HG03460 (cell line): Measurements from ENCODE around the gene VPS26A.
"Not testable (repeated sequence)": the region's sequence is repeated elsewhere in the genome, so short reads cannot be mapped to it uniquely, and the experiment has no call there.

Source experiments
- ATAC-seq: cut with Tn5 transposase; IDR thresholded peaks from one replicate; pipeline ENCODE4 v1.9.1; 2021; ENCODE audit not compliant: unreplicated experiment

VPS26A gene

DNA sequence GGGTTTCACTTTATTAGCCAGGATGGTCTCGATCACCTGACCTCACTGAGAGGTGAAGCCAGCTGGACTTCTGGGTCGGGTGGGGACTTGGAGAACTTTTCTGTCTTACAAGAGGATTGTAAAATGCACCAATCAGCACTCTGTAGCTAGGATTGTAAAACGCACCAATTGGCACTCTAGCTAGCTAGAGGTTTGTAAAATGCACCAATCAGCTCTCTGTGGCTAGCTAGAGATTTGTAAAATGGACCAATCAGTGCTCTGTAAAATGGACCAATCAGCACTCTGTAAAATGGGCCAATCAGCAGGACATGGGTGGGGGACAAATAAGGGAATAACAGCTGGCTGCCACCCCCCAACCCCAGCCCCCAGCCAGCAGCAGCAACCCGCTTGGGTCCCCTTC is 51.3 kb downstream of the VPS26A start:
- ATAC-seq, result not testable (repeated sequence)

DNA sequence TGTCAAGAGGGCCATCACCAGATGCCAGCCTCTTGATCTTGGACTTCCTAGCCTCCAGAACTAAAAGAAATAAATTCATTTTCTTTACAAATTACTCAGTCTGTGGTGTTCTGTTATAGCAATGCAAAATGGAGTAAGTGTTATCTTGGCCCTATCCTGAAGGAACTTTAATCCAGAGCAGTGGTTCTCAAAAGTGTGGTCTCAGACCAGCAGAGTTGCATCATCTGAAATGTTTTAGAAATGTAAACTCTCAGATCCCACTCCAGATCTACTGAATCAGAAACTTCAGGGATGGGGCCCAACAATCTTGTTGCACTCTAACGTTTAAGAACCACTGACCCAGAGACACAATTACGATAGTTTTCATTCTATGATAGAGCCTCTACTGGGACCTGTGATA is 52.8 kb downstream of the VPS26A start:
- ATAC-seq, result no peak

DNA sequence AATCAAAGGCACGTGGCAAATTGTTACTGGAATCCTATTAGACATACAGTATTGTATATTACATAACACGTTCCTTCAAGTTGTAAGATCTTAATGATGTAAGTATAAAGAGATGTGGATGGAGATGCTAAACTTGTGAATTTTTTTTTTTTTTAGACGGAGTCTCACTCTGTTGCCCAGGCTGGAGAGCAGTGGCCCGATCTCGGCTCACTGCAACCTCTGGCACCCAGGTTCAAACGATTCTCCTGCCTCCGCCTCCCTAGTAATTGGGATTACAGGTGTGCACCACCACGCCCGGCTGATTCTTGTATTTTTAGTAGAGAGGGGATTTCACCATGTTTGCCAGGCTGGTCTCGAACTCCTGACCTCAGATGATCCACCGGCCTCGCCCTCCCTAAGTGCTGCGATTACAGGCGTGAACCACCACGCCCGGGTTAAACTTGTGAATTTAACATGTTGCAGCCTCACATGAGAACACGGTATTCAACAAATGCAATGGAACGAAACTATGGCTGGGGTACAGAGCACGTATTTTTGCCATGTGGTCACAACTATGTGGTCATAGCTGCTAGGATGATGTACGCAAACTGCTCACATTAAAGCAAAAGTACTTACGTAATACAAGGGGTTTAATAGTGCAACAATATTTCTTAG is 55.2 kb downstream of the VPS26A start:
- peak; percentile 20 for ATAC-seq

DNA sequence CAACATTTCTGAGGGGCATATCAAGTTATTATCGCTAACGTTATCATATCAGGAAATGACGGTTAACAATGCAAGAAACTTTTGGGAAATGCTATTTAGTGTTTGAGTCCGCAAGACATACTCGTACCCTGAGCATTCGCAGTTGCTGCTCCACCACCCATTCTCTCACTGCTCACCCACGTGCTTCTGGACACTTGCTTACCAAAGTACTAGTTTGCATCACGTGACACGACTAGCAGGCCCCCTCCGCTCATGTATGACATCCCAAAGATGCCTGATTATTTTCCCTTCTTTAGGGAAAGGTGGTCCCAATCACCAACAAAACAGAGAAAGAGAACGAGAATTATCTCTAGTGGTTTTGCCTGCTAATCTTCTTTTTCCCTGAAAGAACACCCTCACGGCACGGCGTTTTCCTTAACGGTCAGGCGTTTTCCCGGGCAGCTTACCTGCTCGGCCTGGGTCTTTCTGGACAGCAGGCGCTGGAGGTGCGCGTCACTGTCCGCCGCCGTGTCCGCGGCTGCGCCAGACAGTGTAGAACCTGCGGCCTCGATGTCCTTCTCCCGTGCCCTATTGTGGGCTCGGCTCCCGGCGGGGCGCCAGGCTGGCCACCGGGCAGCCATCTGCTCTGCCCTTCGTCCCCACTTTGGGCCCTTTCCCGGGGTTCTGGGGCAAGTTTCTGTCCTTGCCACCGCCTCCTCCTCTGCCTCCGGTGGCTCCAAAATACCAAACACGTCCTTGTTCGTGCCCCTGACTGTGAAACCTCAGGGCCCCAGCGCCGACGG is 56.0 kb downstream of the VPS26A start, which contains the start of gene SUPV3L1:
Gene SUPV3L1 (plus strand): TSS at position 492 of the 782 bp plus-strand sequence. CDS start 58 bp downstream, at position 550.
- ATAC-seq, result peak; percentile 87

- no peak for ATAC-seq
These were observed 56.7 kb downstream of the VPS26A start for GRCh38 chr10:69180525-69181204.

- ATAC-seq, result no peak
These were observed 57.5 kb downstream of the VPS26A start for GRCh38 chr10:69181433-69181832.

DNA sequence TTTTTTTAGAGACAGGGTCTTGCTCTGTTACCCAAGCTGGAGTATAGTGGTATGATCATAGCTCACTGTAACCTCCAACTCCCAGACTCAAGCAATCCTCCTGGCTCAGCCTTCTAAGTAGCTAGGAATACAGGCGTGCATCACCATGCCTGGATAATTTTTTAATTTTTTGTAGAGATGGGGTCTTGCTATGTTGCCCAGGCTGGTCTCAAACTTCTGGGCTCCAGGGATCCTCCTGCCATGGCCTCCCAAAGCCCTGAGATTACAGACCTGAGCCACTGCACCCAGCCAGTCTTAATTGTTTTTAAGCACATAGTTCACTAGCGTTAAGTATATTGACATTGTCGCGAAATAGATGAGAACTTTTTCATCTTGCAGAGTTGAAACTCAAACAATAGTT is 58.0 kb downstream of the VPS26A start:
- no peak for ATAC-seq

- no peak for ATAC-seq
These were observed 62.5 kb downstream of the VPS26A start for GRCh38 chr10:69186524-69186923.

DNA sequence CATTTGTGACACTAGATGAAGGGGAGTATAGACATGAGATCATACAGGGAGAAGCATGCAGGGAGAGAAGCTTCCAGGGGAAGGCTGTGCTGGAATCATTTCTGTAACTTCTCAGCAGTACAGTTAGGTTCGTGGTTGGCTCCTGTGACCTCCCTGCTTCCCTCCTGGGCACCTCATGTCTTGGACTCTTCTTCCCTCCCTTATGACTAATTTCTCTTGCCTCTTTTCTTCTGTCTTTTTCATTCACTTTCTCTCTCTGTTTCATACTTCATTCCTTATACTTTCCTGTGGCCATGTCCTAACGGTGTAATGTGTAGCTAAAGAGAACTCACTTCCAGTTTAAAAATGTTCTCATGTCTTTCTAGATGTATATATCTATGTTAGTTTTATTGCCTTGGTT is 77.1 kb downstream of the VPS26A start:
- ATAC-seq, result no peak

- ATAC-seq, result no peak
These were observed 78.4 kb downstream of the VPS26A start for GRCh38 chr10:69202332-69202731.

- no peak for ATAC-seq
These were observed 84.8 kb downstream of the VPS26A start for GRCh38 chr10:69208761-69209160.

DNA sequence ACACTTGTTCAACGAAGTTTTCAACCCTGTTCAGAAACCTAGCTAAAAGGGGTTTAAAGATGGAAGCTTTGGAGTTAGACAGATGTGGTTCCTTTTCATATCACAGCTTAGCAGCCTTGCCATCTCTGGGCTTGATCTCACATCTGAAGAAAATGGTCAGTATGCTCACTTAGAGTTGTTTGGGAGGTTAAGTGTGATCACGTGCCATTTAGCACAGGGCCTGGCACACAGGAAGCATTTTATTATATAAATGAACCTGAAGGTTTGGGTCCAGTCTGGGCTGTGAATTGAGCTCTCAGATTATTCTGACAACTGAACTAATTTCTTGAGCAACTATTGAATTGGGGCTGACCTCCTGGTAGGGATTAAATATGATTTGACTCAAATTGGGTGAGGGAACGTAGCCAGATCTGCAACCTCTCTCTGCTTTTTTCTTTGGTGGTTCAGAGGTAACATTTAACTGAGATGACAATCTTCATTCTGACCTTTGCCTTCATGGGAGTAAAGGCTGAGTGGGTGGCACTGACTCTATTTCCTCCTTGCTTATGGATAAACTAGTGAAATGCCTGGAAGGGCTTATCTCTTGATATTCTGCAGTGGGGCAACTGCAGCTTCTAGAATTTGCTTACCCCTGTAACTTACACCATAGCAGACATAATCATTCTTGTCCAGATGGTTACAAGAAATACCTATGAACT is 86.0 kb downstream of the VPS26A start:
- ATAC-seq, result no peak

DNA sequence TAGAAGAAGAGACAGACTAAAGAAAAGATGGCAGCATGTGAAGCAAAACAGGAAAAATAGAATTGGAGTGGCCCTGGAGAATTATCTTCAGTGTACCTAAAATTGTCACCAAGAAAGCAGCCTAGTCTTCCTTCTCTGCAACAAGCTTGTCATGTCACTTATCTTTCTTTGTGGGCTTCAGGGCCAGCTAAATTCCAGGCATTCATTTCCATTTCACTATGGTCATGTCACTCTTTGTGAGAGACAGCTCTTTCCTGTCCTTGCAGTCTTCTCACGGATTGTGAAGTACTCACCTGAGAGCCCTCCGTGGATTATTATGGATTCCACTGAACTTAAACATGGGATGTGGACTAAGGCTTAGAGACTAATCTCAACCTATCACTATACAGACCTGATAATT is 87.1 kb downstream of the VPS26A start:
- ATAC-seq, result no peak

GRCh38 chr10:69211524-69211923 is 87.5 kb downstream of the VPS26A start:
- no peak for ATAC-seq

DNA sequence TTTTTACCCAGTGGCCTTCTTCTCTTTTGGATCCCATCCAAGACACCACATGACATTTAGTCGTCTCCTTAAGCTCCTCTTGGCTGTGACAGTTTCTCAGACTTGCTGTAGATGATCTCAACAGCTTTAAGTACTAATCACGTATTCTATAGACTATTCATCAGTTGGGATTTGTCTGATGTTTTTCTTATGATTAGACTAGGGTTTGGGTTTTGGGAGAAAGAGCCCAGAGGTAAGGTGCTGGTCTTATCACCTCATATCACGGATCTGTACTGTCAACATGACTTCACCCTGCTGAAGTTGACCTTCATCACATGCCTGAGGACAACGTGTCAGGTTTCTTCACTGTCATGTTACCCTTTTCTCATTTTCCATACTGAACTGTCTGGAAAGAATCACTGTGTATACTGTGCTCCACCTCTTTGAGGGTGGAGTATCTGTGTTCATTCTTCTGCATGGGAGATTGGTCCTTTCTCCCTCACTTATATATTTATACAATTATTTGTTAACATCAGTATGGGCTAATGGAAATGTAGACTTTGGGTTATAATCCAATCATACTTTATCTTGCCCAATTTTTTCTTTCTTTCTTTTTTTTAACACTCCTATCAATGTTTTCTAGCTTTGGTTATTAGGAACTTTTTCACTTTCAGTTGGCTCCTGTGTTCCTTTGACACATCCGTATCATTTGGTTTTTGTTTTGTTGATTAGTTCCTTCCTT is 89.8 kb downstream of the VPS26A start:
- ATAC-seq, result no peak

GRCh38 chr10:69214666-69215131 is 90.7 kb downstream of the VPS26A start:
- ATAC-seq, result no peak

DNA sequence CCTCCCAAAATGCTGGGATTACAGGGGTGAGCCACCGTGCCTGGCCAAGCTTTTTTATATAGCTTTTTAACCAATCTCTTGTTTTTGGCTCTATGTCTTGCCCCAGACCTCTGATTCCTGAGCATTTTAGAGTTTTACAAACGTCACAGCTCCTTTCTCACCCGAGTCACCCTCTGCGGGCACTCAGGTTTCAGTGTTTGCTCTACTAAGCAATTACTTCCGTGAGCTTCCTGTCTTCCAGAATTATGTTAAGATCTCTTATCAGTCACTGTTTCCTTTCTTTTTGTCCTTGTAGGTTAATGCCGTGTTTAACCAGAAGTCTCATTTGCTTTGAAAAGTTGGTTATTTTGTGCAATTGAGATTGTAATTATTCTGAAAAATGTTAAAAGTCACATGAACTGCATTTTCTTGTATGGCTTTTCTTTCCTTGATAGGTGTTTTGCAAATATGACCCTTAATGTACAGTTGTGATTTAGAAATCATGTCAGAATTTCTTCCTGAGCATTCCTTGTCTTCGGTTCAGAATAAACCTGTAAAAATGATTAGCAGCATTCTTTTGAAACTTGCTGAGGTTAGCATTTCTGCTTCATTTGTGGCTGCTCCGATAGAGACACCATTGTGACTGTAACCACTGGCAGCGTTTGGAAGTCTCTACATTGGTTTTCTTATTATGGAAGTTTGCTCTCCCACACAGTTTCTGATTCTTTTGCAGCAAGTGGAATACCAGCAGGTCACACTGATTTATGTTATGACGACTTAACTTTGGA is 91.6 kb downstream of the VPS26A start:
- ATAC-seq, result peak; percentile 47

GRCh38 chr10:69216577-69217118 is 92.7 kb downstream of the VPS26A start:
- ATAC-seq, result no peak

- ATAC-seq, result no peak
These were observed 93.3 kb downstream of the VPS26A start for GRCh38 chr10:69217119-69217754.
